AG09309 (cell line): ENCODE measurements around the gene MYO7A.

Experiments
- DNase-seq: peaks from one replicate; pipeline ENCODE4 v3.0.0-alpha.2; 2010; ENCODE audit warnings: low read depth
- H3K4me3 ChIP-seq: 2 replicates; pipeline ENCODE4 v1.5.1; 2011; ENCODE audit warnings: mild to moderate bottlenecking, low read depth, low read length, moderate library complexity; ENCODE audit not compliant: control insufficient read depth
- TF ChIP-seq, protein P1 (sequence below): IDR thresholded peaks from 2 replicates; pipeline ENCODE4 v1.5.1; 2011; ENCODE audit warnings: mild to moderate bottlenecking, low read depth, low read length, inconsistent platforms; ENCODE audit not compliant: insufficient read depth, control insufficient read depth; ENCODE audit errors: missing control alignments

MYO7A gene

DNA sequence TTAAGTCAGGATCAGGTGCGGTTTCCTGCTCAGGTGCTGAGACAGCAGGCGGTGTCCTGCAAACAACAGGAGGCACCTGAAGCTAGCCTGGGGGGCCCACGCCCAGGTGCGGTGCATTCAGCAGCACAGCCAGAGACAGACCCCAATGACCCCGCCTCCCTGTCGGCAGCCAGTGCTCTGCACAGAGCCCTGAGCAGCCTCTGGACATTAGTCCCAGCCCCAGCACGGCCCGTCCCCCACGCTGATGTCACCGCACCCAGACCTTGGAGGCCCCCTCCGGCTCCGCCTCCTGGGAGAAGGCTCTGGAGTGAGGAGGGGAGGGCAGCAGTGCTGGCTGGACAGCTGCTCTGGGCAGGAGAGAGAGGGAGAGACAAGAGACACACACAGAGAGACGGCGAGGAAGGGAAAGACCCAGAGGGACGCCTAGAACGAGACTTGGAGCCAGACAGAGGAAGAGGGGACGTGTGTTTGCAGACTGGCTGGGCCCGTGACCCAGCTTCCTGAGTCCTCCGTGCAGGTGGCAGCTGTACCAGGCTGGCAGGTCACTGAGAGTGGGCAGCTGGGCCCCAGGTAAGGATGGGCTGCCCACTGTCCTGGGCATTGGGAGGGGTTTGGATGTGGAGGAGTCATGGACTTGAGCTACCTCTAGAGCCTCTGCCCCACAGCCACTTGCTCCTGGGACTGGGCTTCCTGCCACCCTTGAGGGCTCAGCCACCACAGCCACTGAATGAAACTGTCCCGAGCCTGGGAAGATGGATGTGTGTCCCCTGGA lies at the start of gene MYO7A:
MYO7A (plus strand) TSS at position 327 of the 772 bp plus-strand sequence. CDS start 2,389 bp downstream, outside the sequence.
- peak within 1 kb of the TSS; percentile 58 for H3K4me3 ChIP-seq
- no peak for DNase-seq
- TF ChIP-seq, protein P1, sequence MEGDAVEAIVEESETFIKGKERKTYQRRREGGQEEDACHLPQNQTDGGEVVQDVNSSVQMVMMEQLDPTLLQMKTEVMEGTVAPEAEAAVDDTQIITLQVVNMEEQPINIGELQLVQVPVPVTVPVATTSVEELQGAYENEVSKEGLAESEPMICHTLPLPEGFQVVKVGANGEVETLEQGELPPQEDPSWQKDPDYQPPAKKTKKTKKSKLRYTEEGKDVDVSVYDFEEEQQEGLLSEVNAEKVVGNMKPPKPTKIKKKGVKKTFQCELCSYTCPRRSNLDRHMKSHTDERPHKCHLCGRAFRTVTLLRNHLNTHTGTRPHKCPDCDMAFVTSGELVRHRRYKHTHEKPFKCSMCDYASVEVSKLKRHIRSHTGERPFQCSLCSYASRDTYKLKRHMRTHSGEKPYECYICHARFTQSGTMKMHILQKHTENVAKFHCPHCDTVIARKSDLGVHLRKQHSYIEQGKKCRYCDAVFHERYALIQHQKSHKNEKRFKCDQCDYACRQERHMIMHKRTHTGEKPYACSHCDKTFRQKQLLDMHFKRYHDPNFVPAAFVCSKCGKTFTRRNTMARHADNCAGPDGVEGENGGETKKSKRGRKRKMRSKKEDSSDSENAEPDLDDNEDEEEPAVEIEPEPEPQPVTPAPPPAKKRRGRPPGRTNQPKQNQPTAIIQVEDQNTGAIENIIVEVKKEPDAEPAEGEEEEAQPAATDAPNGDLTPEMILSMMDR, result no peak

DNA sequence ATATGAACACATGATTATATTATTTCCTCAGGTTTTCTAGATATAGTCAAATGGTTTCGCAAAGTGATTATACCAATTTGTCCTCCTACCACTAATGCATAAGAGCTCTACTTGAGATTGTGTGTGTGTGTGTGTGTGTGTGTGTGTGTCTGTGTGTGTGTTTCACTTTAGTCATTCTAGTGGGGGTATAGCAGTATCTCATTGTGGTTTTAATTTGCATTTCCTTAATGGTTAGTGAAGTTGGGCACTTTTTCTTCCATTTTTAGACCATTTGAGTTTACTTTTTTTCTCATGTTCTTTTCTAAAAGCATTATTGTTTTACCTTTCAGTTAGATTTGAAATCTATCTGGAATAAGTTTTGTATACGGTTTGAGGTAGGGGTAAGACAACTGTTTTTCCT lies 48.4 kb upstream of the MYO7A start:
- no peak for DNase-seq
- H3K4me3 ChIP-seq, result no peak overlapping the region
- TF ChIP-seq, protein P1, result no peak

DNA sequence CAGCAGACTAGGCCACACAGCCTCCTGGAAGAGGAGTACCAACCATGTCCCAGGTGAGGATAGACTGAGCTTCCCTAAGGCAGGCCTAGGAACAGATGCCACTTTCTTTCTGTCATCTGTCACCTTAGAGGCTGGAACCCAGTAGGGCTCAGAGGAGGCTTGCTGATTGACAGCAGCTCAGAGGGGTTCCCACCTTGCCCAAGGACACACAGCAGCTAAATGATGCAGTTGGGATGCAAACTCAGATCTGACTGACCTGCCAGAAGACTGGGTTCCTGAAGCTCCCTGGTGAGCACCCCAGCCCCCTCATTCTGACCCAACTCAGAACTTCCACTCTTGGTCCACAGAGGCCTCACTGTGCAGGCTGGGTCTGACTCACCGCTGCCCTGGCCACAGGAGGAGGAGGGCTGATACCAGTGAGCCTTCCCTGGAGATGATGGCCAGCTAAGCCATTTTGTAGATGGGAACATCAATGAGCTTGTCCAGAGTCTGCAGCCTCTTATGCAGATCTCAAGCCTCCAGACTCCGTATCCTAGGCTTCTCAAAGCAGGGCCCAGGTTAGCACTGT lies 47.3 kb upstream of the MYO7A start:
- no peak overlapping the region for H3K4me3 ChIP-seq
- TF ChIP-seq, protein P1, result no peak
- no peak for DNase-seq

DNA sequence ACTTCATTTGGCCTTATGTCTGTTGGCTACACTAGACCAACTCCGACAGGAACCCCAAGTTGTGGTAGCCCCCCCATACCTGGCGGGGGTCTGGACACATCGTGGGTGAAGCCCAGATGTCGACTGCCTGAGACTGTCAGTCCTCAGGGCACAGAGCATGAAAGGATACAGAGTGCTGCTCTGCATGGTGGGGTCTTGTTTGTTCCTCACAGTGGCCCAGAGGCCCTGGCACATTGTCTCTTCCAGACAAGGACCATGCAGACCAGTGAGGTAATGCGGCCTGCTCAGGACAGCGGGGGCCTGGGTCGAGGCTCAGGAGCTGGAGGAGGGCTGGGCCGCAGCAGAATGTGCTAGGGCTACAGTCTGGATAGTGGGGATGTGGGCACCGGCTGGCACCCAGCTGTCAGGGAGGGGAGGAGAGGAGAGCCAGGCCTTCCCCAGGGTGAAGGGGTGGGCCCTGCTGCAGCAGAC lies 46.6 kb upstream of the MYO7A start:
- DNase-seq, result no peak
- TF ChIP-seq, protein P1, result no peak
- H3K4me3 ChIP-seq, result no peak overlapping the region

DNA sequence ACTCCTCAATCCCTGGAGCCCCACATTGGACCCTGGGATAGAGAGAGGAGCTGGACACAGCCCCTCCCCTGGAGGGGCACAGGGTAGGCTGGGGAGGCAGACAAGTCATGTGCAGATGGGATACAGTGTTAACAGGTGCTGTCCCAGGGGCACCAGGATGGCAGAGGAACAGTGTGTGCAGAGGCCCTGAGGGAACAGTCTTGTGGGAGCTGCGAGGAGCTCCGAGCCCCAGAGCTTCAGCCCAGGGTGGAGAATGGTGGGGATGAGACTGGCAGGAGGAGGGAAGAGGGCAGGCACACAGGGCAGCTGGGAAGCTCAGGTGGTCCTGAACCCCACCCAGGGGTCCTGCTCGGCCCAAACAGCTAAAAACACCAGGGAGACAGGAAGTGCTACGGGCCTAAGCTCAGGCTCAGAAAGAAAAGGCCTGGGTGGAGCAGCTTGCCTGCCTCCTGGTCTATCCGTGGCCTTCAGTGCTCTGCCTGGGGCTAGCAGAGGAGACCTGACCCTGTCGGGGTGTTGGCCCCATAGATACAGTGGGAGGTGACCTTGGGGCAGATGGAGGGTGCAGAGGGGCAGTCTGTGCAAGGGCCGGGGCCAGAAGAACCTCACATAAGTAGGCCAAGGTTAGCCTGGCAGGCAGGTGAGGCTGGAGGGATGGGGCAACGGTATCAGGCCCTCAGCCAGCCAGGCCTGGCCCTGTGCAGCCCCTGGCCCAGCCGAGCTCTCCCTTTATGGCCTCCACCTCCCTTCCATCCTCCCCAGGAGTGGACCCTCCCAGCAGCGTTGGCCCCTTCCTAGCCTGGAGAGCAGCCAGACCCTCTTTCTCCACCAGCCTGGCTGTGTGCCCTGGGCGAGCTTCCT lies 45.8 kb upstream of the MYO7A start:
- H3K4me3 ChIP-seq, result no peak overlapping the region
- TF ChIP-seq, protein P1, result no peak
- DNase-seq, result no peak

DNA sequence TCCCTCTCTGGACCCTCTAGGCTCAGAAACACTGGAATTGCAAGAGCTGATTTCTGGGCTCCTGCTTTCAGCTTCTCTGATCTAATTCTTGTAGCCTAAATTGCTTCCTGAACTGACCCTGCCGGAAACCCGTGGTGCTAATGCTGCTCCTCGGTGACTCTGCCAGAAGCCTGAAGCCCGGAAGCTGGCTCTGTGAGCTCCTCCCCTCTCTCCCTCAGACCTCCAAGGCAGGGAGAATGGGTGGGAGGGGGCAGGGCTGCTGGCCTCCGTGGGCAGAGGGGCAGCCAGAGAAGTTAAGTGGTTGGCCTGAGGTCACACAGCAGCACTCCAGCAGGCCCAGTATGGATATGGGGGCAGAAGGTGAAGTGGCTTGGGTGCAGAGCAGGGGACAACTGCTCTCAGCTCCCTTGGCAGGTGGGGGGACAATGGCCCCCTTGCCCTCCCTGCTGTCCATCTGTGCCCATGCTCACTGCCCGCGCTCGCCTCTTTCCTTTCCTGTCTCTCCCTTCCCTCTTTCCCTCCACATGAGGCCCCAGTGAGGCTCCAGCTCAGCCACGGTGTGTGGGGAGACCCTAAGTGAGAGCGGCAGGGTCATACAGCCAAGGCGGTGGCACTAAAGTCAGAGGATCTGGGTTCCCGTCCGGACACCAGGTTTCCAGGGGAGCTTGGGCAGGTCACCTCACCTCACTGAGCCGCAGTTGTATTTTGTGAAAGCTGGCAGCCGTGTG lies 45.0 kb upstream of the MYO7A start:
- DNase-seq, result no peak
- TF ChIP-seq, protein P1, result no peak
- H3K4me3 ChIP-seq, result no peak overlapping the region
